GM23248 (cell line): Measurements from ENCODE around the gene TRAK1.

ENCODE experiments used
- EZH2 ChIP-seq: fragments of 200-600 bp; sonication (generic); IDR thresholded peaks from 2 replicates; pipeline ENCODE4 v1.6.1; 2018; ENCODE audit warnings: antibody characterized with exemption, mild to moderate bottlenecking; ENCODE audit not compliant: insufficient read depth, poor library complexity, severe bottlenecking
- EZH2phosphoT487 ChIP-seq: fragments of 200-600 bp; sonication (generic); IDR thresholded peaks from 2 replicates; pipeline ENCODE4 v1.6.1; 2018; ENCODE audit warnings: antibody characterized with exemption, moderate library complexity, mild to moderate bottlenecking, low read depth; ENCODE audit not compliant: insufficient read depth

GRCh38 chr3:42067326-42067725, 23.8 kb upstream of the TRAK1 start:
- TF ChIP-seq EZH2 (no peak), EZH2phosphoT487 (no peak)
